Thoracic aorta (tissue), 2 donors: ENCODE data around the gene UGT2B15. TPM values are rescaled to one million over a fixed set of nuclear protein-coding genes. Genes with fewer than 3 reads are reported as not detected.
"Not testable (repeated sequence)": the region's sequence is repeated elsewhere in the genome, so short reads cannot be mapped to it uniquely, and the experiment has no call there.

Experiments used
- ATAC-seq: fragments of 150-250 bp; one replicate; pipeline ENCODE4 v1.8.0; 2017; ENCODE audit warnings: low read depth; ENCODE audit not compliant: insufficient number of reproducible peaks, low FRiP score
- DNase-seq: peaks from one replicate; pipeline ENCODE4 v3.0.0-alpha.2; 2020; ENCODE audit warnings: low spot score
- H3K27ac ChIP-seq, 2 donors: fragments of 200-600 bp; sonication (generic); 1 replicate in 1 of 2; 2 replicates in 1 of 2; pipeline ENCODE4 v1.5.1; 2016; ENCODE audit warnings: mild to moderate bottlenecking in 2 of 2, moderate library complexity in 2 of 2
- H3K27me3 ChIP-seq: fragments of 200-600 bp; sonication (generic); replicated peaks from 2 replicates; pipeline ENCODE4 v1.6.0; 2016; ENCODE audit warnings: mild to moderate bottlenecking; ENCODE audit not compliant: insufficient read depth
- H3K36me3 ChIP-seq: fragments of 200-600 bp; sonication (generic); one replicate; pipeline ENCODE4 v1.5.1; 2016
- H3K4me1 ChIP-seq, 2 donors: fragments of 200-600 bp; sonication (generic); 1 replicate in 1 of 2; 2 replicates in 1 of 2; pipeline versions ENCODE4 v1.5.1 to v1.6.0; 2016; ENCODE audit warnings: low read depth in 2 of 2, mild to moderate bottlenecking in 1 of 2; ENCODE audit not compliant: control insufficient read depth in 1 of 2
- H3K4me3 ChIP-seq: fragments of 200-600 bp; sonication (generic); 2 replicates; pipeline ENCODE4 v1.5.1; 2016; ENCODE audit warnings: mild to moderate bottlenecking
- H3K9me3 ChIP-seq: fragments of 200-600 bp; sonication (generic); 2 replicates; pipeline ENCODE4 v1.5.1; 2016
- total RNA-seq, 2 donors: library from RNA; depleted of rRNA; stranded (reverse); fragments of >200 nt; gene quantifications; one replicate each; pipeline versions ENCODE4 v1.1.0 to v1.2.3, GENCODE V29; 2016
- TF ChIP-seq, protein P1 (sequence below): fragments of 200-600 bp; sonication (generic); IDR thresholded peaks from one replicate; pipeline ENCODE4 v1.5.1; 2019; ENCODE audit warnings: antibody characterized with exemption

Gene UGT2B15
- not detected for total RNA-seq

DNA sequence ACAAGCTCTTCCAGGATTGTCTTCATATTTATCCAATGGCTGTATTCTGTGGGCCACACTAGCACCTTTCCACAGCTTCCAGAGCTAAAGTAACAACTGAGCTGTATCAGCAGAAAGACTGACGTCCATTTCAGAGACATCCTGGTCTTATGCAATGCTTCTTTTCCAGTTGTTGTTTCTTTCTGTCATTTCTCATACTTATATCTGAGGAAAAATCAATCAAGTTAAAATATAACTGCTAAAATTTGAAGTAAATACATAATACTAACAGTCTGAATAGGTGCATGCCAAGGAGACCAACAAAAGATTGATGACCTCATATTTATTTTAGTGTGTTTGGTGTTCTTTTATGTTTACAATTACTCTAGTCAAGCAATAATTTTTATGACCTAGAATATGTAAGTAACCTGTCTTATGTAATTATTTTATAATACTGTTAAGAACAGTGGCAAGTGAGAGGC is at the start of gene UGT2B15:
Gene UGT2B15, minus strand, starts transcription at position 174 of the 461 bp plus-strand sequence. Its CDS starts 34 bp downstream, at position 140.
- not testable (repeated sequence) for H3K4me1 ChIP-seq, DNase-seq, H3K9me3 ChIP-seq, ATAC-seq, H3K36me3 ChIP-seq, H3K27ac ChIP-seq, H3K27me3 ChIP-seq, H3K4me3 ChIP-seq

DNA sequence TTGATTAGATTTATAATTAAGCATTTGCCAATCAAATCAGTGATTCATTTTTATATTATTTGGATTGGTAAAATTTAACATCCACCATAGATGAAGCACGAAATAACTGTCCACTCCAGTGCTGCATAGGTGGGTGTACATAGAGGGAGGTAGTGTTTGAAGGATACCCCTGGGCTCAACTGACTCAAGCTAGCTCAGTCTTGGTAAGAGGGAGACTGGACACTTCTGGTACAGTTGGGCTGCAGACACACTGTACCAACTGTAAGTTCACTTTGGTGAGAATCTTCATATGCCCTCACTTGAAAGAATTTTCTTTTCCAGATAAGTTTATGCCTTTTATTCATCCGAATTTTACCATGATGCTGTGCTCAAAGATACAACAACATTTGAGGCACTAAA is 48.6 kb upstream of the UGT2B15 start:
- TF ChIP-seq, protein P1, sequence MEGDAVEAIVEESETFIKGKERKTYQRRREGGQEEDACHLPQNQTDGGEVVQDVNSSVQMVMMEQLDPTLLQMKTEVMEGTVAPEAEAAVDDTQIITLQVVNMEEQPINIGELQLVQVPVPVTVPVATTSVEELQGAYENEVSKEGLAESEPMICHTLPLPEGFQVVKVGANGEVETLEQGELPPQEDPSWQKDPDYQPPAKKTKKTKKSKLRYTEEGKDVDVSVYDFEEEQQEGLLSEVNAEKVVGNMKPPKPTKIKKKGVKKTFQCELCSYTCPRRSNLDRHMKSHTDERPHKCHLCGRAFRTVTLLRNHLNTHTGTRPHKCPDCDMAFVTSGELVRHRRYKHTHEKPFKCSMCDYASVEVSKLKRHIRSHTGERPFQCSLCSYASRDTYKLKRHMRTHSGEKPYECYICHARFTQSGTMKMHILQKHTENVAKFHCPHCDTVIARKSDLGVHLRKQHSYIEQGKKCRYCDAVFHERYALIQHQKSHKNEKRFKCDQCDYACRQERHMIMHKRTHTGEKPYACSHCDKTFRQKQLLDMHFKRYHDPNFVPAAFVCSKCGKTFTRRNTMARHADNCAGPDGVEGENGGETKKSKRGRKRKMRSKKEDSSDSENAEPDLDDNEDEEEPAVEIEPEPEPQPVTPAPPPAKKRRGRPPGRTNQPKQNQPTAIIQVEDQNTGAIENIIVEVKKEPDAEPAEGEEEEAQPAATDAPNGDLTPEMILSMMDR = no peak
- ATAC-seq (no peak), DNase-seq (no peak)
- no peaks in the 10 kb centered on the region for H3K36me3 ChIP-seq
- no peaks in the 10 kb centered on the region for H3K27me3 ChIP-seq
- H3K4me3 ChIP-seq = no peak overlapping the region
- H3K27ac ChIP-seq = no peak overlapping the region
- no peaks in the 10 kb centered on the region for H3K4me1 ChIP-seq
- H3K9me3 ChIP-seq = no peaks in the 10 kb centered on the region

DNA sequence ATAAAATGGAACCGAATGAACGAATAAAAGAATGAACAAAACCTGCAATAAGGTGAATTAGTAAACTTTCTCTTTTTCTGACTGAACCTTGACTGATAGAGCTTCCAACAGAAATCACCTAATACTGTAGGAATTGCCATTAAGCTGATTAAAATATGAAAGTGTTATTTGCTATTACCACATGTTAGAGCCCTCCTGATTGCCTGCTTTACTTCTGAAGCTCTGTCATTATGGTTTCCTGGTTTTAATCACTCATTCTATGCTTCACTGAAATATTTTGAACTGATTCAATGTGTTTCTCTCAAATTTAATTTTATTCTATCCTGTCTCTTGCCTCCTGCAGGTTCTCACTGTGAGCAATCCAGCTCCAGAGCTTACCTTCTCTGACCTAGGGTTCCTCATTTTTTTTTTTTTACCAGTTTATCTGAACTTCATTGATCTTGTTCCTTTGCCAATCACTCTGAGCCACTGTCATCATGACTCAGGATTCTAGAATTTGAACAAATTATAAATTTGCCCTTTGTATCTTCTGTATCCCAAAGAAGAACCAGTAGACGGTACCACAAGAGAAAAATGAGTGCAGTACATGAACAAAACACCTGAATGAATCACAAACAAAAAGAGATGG is 48.1 kb upstream of the UGT2B15 start:
- ATAC-seq = no peak
- no peak for DNase-seq

DNA sequence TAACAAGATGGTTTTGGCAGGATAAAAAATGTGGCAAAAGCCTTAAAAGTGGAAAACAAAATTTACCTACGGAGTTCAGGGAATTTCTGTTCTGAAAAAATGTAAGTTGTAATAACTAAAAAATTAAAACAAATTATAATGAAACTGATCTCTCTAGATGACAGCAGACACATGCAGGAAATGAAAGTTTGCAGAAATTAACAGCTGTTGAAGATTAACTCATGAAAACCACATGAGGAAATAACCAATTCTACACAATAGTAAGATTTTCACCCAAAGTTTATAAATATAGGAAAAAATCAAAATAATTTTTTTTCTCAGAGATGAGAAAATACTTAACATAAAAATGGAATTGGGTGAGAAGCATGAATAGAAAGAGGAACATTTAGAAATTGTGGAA is 47.5 kb upstream of the UGT2B15 start:
- no peak overlapping the region for H3K27ac ChIP-seq
- TF ChIP-seq, protein P1 = no peak
- no peaks in the 10 kb centered on the region for H3K9me3 ChIP-seq
- DNase-seq (no peak), ATAC-seq (no peak)
- no peaks in the 10 kb centered on the region for H3K27me3 ChIP-seq
- H3K4me1 ChIP-seq = no peaks in the 10 kb centered on the region
- no peak overlapping the region for H3K4me3 ChIP-seq
- H3K36me3 ChIP-seq = no peaks in the 10 kb centered on the region

More for the DNA sequence above, 48.1 kb upstream of the UGT2B15 start:
- Histone ChIP-seq H3K36me3 (no peaks in the 10 kb centered on the region), H3K27ac (no peak overlapping the region), H3K9me3 (no peaks in the 10 kb centered on the region), H3K4me1 (no peaks in the 10 kb centered on the region), H3K4me3 (no peak overlapping the region), H3K27me3 (no peaks in the 10 kb centered on the region)
- TF ChIP-seq, protein P1 = no peak

DNA sequence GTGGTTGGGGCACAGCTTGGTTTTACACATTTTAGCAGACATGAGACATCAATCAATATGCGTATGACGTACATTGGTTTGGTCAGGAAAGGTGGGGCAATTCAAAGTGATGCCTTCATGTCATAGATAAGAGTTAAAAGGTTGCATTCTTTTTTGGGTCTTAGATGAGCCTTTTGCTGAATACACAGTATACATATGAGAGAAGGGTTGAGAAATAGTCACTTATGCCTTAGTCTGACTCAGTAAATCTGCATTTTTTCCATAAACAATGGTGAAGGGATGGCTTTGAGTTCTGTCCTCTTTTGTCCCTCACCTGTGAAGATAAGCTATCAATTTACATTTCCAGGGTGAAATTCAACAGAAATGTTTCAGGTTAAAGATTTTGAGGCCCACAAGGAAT is 43.9 kb upstream of the UGT2B15 start:
- ATAC-seq (no peak), DNase-seq (no peak)
- no peak overlapping the region for H3K27ac ChIP-seq
- no peaks in the 10 kb centered on the region for H3K36me3 ChIP-seq
- H3K9me3 ChIP-seq = no peaks in the 10 kb centered on the region
- no peaks in the 10 kb centered on the region for H3K4me1 ChIP-seq
- H3K4me3 ChIP-seq = no peak overlapping the region
- TF ChIP-seq, protein P1 = no peak
- no peaks in the 10 kb centered on the region for H3K27me3 ChIP-seq

DNA sequence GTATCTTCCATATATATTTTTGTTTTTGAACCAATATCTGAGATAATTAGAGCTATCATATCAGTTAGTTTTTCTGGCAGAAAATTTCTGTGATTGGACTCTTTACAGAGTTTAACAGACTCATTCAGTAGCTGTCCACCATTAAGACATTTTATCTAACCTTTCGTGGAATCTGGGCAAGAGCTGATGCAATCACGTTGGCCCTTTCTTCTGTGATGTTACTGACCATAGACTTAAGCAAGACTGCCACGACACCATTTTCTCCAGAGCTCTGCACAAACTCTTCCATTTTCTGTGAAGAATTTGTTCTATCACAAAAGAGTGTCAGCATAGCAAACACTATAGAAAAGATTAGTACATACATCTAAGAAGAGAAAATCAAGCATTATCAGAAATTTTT is 41.8 kb upstream of the UGT2B15 start:
- H3K9me3 ChIP-seq = no peaks in the 10 kb centered on the region
- TF ChIP-seq, protein P1 = no peak
- no peak for DNase-seq
- H3K27me3 ChIP-seq = no peaks in the 10 kb centered on the region
- H3K36me3 ChIP-seq = no peaks in the 10 kb centered on the region
- H3K4me3 ChIP-seq = no peak overlapping the region
- no peak overlapping the region for H3K27ac ChIP-seq
- H3K4me1 ChIP-seq = no peaks in the 10 kb centered on the region
- no peak for ATAC-seq
